ENCODE data around the gene DTWD2. TPM values are rescaled to one million over a fixed set of nuclear protein-coding genes. Genes with fewer than 3 reads are reported as not detected.
"Not testable (repeated sequence)": the region's sequence is repeated elsewhere in the genome, so short reads cannot be mapped to it uniquely, and the experiment has no call there.

DTWD2 gene
- total and polyA plus RNA-seq, 2 of the 4 experiments (the other 2 are of a cell fraction), result 1.2 to 1.8 TPM

DNA sequence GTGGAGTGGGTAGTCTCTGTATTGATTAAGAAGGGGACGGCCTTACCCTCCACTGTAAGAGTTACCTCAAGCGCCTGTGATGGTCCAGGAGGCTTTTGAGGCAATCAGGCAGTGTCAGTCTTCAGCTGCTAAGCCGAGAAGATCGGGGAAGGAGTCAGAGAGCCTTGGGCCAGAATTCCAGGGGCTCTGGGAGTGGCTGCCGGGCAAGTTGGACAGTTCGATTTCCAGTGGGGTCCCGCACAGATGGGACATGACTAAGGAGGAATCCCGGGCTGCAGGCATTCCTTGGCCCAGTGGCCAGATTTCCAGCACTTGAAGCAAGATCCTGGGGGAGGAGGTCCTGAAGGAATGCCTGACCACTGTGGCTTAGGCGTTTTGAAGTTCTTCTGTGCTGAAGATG is 38.0 kb downstream of the DTWD2 start:
- H3K18ac ChIP-seq (ENCODE audit: low read depth, low read length); in situ Hi-C loops (cut with MboI; ENCODE audit: low sequenced_read_pairs); H4K5ac ChIP-seq (ENCODE audit: low read depth, low read length); H3K36me3 ChIP-seq (ENCODE audit: control insufficient read depth, insufficient read depth, low read length); DNase-seq; H3K9ac ChIP-seq (ENCODE audit: low read depth, low read length); H3K4me3 ChIP-seq (ENCODE audit: insufficient read depth, low read depth, low read length); H3K79me1 ChIP-seq (ENCODE audit: low read depth in 1 of 2, low read length in 2 of 2); H3K27ac ChIP-seq (ENCODE audit: insufficient read depth, low read length); H2AK5ac ChIP-seq (ENCODE audit: low read depth, low read length); H2AK9ac ChIP-seq (replicated peaks; ENCODE audit: low read depth, low read length, poor library complexity); POLR2A ChIA-PET (ENCODE audit: unreplicated experiment); BruUV-seq (replicated peaks); CTCF ChIA-PET; H3K27me3 ChIP-seq (ENCODE audit: control insufficient read depth, insufficient read depth, low read length); H3K14ac ChIP-seq (replicated peaks; ENCODE audit: low read depth, low read length); H3K4ac ChIP-seq (ENCODE audit: low read depth, low read length); H2BK5ac ChIP-seq (ENCODE audit: low read depth, low read length, poor library complexity, severe bottlenecking); H3K9me3 ChIP-seq (ENCODE audit: control insufficient read depth, insufficient read depth, low read length); H2BK15ac ChIP-seq (ENCODE audit: low read depth, low read length); H3K56ac ChIP-seq (ENCODE audit: extremely low read depth, insufficient read depth, low read length); H2BK20ac ChIP-seq (ENCODE audit: low read depth, low read length); H2BK120ac ChIP-seq (ENCODE audit: low read depth, low read length); H4K8ac ChIP-seq (ENCODE audit: low read depth in 2 of 2, low read length in 2 of 2); ATAC-seq (ENCODE audit: low read depth); H3K9me1 ChIP-seq (ENCODE audit: insufficient read depth, low read length); H3K4me1 ChIP-seq (ENCODE audit: control insufficient read depth, insufficient read depth, low read length); H3K4me2 ChIP-seq (ENCODE audit: low read depth, low read length); dilution Hi-C loops (cut with HindIII; ENCODE audit: low sequenced_read_pairs, unreplicated experiment); H4K91ac ChIP-seq (ENCODE audit: insufficient read depth, low read depth, low read length); H2AFZ ChIP-seq (replicated peaks; ENCODE audit: low read length, poor library complexity); H4K20me1 ChIP-seq (ENCODE audit: insufficient read depth, low read length); H3K23ac ChIP-seq (ENCODE audit: low read depth, low read length): not testable (repeated sequence)
- 93% methylated on average over 3 of the region's 9 CpGs; no CpG with 5 or more reads in 1 of the 2 experiments for WGBS, 2 experiments (ENCODE audit: extremely low coverage in 2 of 2, insufficient read length in 1 of 2)
- intact Hi-C loops (cut with micrococcal nuclease), result loop anchor here (10.0 kb wide), 1 partner anchor 336 kb away; no protein-coding TSS in a partner anchor
